Choroid plexus epithelial cell (primary cell): Measurements from ENCODE around the gene SULT2A1.
A peak's percentile ranks its signal among the peaks of the same experiment; 100 is the strongest.

Source experiments
- DNase-seq: peaks from one replicate; pipeline ENCODE4 v3.0.0-alpha.2; 2010; ENCODE audit warnings: low read depth
- H3K4me3 ChIP-seq: 2 replicates; pipeline ENCODE4 v1.5.1; 2011; ENCODE audit warnings: low read depth, mild to moderate bottlenecking, control low read depth, low read length, moderate library complexity
- CTCF ChIP-seq: conservative IDR thresholded peaks from 2 replicates; pipeline ENCODE4 v1.5.1; 2011; ENCODE audit warnings: low read depth, mild to moderate bottlenecking, control low read depth, inconsistent platforms, low read length, moderate library complexity

SULT2A1 gene

DNA sequence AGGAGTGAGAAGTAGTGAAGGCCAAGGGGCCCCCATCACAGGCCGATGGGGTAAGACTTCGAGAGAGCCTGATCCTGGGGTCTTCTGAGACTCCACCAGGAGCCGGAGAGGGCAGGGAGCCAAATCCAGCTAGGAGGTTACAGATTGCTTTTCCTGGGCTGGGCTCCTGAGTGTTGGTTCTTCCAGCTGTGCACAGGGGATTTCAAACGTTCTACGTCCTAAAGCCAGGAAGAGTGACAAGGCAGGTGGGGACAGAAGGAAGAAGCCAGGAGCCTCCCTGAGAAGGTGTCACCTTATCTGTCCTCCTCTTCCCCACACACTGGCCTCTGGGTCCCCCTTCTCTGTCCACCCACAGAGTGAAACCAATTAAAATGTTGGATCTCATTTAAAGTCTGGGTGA lies 43.2 kb downstream of the SULT2A1 start:
- no peak for TF ChIP-seq CTCF
- H3K4me3 ChIP-seq, result no peak overlapping the region
- DNase-seq, result no peak

DNA sequence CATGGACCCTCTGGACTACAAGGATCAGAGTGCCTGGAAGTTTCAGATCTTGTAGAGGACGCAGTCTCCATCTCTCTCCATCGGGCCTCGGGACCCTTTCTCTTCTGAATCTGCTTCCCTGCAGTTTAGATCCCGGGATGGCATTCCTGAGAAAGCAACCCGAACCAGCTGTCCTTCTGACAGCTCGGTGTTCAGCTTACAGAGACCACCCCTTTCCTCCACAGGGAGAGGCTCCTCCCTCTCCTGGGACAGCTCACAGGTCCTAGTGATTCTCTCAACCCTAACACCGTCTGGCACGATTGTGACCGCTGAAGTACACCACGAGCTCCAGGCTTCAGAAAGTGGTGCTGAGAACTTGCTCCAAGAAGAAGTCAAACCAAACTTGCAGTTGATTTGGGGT lies 46.2 kb downstream of the SULT2A1 start:
- no peak overlapping the region for H3K4me3 ChIP-seq
- TF ChIP-seq CTCF, result no peak
- peak; percentile 26 for DNase-seq

DNA sequence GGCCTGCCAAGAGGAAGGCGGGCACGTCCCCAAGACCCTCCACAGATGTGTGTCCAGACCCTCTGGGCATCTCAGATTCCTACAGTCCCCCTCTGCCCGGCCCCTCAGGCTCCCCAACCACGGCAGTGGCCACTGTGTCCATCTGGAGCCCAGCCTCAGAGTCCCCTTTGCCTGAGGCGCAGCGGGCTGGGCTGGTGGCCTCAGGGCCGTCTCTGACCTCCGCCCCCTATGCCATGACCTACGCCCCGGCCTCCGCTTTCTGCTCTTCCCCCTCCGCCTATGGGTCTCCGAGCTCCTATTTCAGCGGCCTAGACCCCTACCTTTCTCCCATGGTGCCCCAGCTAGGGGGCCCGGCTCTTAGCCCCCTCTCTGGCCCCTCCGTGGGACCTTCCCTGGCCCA lies 46.7 kb downstream of the SULT2A1 start:
- DNase-seq, result no peak
- H3K4me3 ChIP-seq, result no peak overlapping the region
- TF ChIP-seq CTCF, result no peak

DNA sequence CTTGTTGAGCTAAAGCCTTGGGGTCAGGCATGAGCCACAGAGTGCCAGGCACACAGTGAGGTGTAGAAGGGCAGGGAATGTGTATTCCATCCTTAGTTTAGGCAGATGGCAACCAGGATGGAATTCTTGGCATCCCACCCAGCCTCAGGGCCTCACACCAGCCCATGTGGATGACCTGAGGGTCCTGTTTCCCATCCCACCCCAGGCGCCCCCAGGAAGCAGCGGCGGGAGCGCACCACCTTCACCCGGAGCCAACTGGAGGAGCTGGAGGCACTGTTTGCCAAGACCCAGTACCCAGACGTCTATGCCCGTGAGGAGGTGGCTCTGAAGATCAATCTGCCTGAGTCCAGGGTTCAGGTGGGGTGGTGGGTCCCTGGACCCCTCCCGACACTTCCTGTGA lies 50.1 kb downstream of the SULT2A1 start:
- DNase-seq, result no peak
- no peak overlapping the region for H3K4me3 ChIP-seq

DNA sequence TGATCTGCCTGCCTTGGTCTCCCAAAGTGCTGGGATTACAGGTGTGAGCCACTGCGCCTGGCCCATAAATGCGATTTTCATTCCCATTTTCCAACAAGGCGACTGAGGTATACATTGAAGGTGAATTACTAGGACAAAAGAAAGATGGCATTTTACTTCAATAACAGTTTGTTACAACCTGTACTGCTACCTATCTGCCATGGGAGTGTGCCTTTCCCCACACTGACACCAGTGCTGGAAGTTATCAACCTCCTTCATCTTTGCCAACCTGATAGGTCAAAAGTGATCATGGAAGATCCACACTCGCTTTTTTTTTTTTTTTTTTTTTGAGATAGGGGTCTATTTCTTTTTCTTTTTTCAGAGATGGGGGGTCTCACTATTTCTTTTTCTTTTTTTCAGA lies 53.4 kb downstream of the SULT2A1 start:
- TF ChIP-seq CTCF, result no peak
- DNase-seq, result no peak
- H3K4me3 ChIP-seq, result no peak overlapping the region

More for the DNA sequence above, 50.1 kb downstream of the SULT2A1 start:
- TF ChIP-seq CTCF, result no peak

DNA sequence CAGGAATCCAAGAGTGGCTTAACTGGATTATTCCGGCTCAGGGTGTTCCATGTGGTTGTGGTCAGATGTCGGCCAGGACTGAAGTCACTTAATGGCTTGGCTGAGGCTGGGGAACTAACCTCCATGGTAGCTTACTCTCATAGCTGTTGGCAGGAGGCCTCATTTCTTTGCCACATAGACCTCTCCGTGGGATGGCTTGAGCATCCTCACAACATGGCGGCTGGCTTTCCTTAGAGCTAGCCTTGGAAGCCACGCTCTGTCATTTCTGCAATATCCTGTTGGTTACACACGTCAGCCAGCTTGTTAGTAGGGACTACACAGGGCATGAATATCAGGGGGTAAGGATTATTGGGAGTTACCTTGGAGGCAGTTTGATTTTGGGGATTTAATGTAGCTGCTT lies 59.3 kb downstream of the SULT2A1 start:
- no peak overlapping the region for H3K4me3 ChIP-seq
- no peak for TF ChIP-seq CTCF
- no peak for DNase-seq

GRCh38 chr19:47824396-47824795 lies 61.7 kb downstream of the SULT2A1 start:
- H3K4me3 ChIP-seq, result no peak overlapping the region
- no peak for TF ChIP-seq CTCF
- DNase-seq, result no peak
